ENCODE data around the gene WDR4.

The WDR4 gene

GRCh38 chr21:42873096-42873495 lies 6.2 kb downstream of the WDR4 start:
- no peak for DNase-seq

DNA sequence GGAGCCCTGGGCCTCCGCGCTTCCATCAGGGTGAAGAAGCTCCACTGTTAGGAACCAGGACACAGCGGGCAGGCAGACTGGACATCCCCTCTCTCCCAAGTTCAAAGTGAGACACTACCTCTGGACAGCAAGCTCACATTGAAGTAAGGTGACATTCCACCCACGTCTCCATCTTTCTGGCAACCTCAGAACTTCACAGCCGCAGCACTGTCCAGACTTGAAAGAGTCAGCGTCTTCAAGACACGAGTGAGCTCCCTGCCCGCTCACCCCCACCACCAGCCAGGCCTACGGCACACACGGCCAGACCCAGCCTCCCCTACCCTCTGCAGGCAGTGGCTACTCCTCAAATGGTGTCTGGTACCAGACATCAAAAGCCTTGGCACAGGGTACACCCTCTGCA lies 11.1 kb downstream of the WDR4 start:
- DNase-seq = no peak

DNA sequence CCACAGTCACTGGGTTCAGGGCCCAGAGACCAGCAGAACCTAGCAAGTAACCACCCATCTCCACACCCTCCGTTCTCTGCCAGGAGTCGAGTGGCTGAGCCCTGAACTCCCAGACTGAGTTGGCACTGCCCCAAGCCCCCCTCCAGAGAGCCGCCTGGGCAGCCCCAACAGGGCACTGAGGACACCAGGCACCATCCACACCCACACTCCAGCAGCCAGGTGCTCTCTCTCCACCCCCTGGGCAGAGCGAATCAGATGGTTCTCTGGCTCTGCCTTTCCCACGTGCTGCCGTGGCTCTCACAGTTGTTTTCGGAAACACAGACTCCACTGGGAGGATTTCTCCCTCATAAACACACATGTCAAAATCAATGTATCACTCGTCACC lies 13.6 kb downstream of the WDR4 start:
- no peak for DNase-seq

GRCh38 chr21:42864815-42865775 lies 14.2 kb downstream of the WDR4 start:
- no peak for DNase-seq

GRCh38 chr21:42864286-42864685 lies 15.1 kb downstream of the WDR4 start:
- no peak for DNase-seq

- no peak for DNase-seq
Measured at GRCh38 chr21:42863504-42863870, 15.9 kb downstream of the WDR4 start.

DNA sequence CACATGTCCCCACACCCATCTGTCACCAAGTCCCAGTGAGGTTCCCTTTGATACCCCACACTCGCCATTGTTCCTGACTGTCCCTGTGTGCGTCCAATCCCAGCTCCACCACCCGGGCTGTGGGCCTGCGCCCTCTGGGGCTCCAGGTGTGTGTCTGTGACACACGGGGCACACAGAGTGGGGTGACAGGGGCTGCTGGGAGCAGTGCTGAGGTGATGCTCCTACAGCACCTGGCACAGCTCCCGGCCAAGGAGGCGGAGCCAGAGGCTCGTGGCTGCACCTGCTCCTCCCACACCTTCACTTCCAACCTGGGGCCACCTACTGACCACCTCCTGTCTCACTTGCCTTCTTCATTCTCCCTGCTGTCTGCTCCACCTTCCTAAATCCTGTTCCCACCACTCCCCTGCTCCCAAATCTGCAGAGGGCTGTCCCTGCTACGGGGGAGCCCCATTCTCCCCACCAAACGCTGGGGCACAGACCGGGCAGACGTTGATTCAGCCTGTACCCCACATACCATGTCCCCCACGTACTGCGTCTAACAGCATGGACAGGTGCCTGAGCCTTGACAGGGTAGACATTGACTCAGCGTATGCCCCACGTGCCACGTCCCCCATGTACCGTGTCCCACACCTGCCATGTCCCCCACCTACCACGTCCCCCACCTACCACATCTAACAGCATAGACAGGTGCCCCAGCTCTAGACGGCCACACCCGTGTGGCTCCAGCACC lies 16.4 kb downstream of the WDR4 start:
- no peak for DNase-seq

DNA sequence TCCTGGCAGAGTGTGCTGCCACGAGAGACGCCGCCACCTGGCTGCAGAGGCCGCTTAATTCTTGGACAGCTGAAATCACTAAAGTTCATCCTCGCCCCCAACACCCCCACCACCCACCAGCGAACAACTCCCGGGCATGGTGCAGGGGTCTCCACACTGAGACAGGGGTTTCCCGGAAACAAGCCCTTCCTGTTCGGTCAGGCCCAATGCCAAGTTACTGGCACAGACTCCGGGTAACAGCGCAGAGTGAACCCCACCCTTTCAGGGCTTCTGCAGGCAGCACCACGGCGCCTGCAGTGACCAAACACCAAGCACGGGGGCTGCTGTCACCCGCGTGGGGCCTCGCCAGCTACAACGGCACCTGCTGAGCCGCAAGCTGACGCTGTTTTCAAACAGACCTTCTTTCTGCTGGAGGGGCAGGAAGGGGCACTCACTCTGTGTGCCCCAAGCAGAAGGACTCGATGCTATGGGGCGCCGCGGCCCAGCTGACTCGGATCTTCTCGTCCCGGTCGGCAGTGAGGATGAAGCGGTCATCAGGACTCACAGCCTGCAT lies 17.4 kb downstream of the WDR4 start:
- DNase-seq = no peak

- no peak for DNase-seq
Measured at GRCh38 chr21:42861311-42861847, 18.0 kb downstream of the WDR4 start.

GRCh38 chr21:42860345-42860744 lies 19.0 kb downstream of the WDR4 start:
- no peak for DNase-seq

DNA sequence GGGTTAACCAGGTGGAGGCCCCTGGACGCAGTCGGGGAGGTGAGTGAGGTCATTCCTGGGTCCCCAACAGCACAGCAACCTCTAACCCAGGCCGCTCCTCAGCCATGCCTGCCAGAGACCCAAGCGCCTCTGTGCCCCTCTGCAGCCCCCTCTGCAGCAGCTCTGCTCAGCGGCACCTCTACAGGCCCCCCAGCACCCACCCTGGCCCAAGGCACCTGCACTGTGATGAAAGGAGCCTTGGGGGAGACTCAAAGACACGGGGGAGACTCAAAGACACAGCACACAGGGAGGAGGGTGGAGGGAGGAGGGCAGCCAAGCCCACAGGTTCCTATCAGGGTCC lies 19.5 kb downstream of the WDR4 start:
- DNase-seq = no peak

GRCh38 chr21:42858957-42859890 lies 20.1 kb downstream of the WDR4 start:
- DNase-seq = no peak

DNA sequence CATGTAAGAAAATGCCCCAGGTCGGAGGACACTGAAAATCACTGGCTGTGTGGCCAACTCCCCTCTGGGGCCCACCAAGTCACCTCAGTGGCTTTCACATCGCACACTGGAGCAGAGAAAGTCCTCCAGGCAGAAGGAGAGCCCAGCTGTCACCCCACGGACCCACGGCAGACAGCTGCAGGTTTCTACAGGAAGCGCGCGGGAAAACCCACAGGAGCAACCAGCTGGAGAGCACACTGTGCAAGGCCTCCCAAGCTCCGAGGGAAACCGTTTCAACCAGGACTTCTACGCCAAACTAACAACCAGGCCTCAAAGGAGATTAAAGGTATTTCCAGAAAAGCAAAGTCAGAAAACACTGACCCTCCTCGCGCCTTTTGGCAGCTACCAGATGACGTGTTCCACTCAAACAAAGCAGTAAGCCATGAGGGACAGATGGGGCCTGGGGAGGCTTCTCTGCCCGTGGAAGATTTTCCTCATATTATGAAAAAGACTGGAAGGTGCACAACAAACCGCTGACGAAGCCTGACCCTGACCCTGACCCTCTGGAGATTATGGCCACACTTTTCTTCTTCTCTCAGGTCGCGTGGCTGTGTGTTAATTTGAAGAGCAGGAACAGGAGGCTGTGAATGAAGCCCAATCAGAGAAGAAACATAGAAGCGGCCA lies 21.0 kb downstream of the WDR4 start:
- no peak for DNase-seq

DNA sequence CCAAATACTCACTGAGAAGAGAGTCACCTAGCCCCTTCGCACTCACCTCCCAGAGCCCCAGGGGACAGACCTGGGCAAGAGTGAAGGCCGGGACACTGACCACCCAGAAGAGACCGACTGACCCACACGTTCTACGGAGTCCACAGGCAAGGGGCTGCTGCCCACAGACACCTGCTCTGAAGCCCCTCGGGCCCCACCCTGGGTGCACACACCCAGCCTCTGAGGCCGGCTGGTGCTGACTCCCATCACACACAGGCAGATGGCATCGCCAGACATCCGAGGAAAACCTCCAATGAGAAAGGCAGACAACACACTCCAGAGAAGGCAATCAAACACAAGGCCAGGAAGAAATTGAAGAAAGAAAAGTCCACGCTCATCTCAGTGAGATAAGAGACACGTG lies 22.1 kb downstream of the WDR4 start:
- DNase-seq = no peak

- no peak for DNase-seq
Measured at GRCh38 chr21:42855937-42856335, 23.4 kb downstream of the WDR4 start.

- DNase-seq = no peak
Measured at GRCh38 chr21:42855171-42855936, 24.0 kb downstream of the WDR4 start.

GRCh38 chr21:42854246-42855010 lies 24.9 kb downstream of the WDR4 start:
- DNase-seq = no peak

GRCh38 chr21:42853621-42854020 lies 25.7 kb downstream of the WDR4 start:
- DNase-seq = no peak

GRCh38 chr21:42852925-42853570 lies 26.3 kb downstream of the WDR4 start:
- DNase-seq = no peak
